ENCODE measurements around the gene TNFRSF12A.
"Not testable (repeated sequence)": the region's sequence is repeated elsewhere in the genome, so short reads cannot be mapped to it uniquely, and the experiment has no call there.

TNFRSF12A gene

DNA sequence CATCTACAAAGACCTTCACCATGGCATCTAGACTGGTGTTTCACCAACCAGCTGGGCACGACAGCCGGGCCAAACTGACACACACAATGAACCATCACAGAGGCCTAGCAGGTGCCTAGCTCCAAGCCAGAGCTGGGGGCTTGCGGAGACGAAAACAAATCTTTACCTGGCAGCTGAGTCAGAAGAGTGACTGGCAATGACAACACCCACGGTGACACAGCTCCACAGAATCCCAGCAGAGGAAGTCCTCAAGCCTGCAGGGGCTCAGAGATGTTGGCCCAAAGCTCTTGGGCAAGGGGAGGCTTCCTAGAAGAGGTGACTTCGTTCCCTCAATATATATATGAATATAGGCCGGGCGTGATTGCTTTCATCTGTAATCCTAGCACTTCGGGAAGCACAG is 31.3 kb downstream of the TNFRSF12A start:
- peak; percentile 49 for DNase-seq

GRCh38 chr16:3052571-3053329 is 32.6 kb downstream of the TNFRSF12A start:
- DNase-seq: not testable (repeated sequence)

- not testable (repeated sequence) for DNase-seq
These were observed 33.2 kb downstream of the TNFRSF12A start for GRCh38 chr16:3053330-3053710.

GRCh38 chr16:3054965-3055733 is 35.0 kb downstream of the TNFRSF12A start:
- no peak for DNase-seq

DNA sequence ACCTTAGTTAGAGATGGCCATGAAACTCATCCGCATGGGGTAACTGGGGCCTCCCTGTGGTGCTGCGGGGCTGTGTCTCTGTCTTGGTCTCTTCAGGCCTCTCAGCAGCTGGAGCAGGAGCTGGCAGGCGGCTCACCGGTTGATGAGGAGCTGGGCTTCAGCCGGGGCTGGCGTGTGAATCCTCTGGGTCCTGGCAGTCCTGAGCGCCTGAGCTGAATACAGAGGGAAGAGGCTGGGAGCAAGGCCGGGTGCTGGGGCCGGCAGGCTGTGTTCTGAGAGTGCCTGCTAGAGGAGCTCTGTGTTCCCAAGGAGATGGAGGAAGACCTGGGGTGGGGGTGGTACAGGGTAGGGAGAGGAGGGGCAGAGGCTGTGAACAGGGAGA is 35.6 kb downstream of the TNFRSF12A start:
- not testable (repeated sequence) for DNase-seq

DNA sequence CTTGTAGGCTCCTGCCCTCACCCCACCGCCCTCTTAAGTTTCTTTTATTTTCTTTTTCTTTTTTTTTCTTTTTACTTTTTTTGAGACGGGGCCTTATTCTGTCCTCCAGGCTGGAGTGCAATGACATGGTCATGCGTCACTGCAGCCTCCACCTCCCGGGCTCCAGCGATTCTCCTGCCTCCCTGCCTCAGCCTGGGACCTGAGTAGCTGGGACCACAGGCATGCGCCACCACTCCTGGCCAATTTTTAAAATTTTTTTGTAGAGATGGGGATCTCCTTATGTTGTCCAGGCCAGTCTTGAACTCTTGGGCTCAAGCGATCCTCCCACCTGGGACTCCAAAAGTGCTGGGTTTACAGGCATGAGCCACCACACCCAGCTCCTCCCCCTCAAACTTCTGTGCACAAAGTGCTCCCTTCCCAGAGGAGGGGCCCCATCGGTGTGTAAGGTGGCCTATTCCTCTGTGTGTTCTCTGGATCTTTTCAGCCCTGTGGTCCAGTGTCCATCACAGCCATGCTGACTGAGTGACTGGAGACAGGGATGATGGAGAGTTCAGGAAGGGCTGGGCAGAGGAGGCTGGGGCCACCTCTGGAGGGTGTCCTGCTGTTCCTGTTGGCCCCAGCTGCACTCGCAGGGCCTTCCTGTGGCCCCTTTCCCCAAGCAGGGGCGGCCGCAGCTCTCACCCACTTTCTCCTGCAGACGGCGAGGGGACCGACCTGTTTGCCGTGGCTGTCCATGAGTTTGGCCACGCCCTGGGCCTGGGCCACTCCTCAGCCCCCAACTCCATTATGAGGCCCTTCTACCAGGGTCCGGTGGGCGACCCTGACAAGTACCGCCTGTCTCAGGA is 36.4 kb downstream of the TNFRSF12A start:
- DNase-seq: no peak

DNA sequence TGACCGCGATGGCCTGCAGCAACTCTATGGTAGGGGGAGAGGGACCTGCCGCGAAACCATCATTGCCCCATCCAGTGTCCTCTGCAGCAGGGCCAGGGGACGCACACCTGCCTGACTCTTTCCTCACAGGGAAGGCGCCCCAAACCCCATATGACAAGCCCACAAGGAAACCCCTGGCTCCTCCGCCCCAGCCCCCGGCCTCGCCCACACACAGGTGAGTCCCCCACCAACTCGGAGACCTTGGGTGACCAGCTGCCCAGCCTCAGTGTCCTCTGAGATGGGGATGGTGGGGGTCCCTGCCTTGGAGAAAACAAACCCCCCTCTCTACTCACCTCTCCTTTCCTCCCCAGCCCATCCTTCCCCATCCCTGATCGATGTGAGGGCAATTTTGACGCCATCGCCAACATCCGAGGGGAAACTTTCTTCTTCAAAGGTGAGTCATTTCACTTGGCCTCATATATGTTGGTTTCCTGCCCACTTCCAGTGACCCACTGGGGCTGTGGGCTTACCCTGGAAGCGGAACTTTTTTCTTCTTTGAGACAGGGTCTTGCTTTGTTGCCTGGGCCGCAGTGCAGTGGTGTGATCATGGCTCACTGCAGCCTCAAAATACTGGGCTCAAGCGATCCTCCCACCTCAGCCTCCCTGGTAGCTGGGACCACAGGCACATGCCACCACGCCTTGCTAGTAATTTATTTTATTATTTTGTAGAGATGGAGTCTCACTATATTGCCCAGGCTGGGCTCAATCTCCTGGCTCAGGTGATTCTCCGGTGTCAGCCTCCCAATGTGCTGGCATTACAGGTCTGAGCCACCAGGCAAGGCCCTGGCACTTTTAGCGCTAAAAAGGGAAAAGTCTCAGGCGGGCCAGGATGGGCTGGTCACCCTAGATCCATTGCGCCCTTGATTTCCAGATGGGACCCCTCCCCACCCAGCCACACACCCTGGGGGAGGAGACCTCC is 37.3 kb downstream of the TNFRSF12A start:
- no peak for DNase-seq

- DNase-seq: no peak
These were observed 38.2 kb downstream of the TNFRSF12A start for GRCh38 chr16:3058139-3059030.

DNA sequence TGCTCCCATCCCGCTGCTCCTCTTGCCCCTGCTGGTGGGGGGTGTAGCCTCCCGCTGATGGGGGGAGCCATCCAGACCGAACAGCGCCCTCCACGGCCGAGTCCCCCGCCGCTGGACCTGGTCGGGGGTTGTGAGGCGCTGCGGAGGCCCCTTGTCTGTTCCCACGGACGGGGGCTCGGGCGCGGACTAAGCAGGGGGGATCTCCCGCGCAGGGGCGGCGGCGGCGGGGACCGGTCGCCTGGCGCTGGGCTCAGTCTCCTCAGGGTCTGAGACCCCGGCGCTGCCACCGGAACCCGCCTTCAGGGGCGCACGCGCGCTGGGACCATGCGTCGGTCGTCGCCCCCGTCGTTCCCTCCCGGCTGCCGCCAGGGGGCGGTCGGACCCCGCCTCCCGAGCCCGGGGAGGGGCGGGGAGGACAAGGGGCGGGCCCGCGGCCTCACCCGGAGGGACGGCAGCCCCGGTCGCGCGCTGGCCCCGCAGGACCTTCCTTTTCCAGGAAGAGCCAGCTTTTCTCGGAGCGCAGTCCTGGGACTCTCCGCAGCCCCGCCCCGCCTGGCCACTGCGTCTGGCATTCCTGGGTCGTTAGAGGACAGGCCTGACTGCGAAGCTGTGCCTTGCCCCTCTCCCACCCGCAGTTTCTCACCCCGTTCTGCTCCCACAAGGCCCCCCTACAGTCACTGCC is 39.0 kb downstream of the TNFRSF12A start:
- DNase-seq: peak; percentile 86

DNA sequence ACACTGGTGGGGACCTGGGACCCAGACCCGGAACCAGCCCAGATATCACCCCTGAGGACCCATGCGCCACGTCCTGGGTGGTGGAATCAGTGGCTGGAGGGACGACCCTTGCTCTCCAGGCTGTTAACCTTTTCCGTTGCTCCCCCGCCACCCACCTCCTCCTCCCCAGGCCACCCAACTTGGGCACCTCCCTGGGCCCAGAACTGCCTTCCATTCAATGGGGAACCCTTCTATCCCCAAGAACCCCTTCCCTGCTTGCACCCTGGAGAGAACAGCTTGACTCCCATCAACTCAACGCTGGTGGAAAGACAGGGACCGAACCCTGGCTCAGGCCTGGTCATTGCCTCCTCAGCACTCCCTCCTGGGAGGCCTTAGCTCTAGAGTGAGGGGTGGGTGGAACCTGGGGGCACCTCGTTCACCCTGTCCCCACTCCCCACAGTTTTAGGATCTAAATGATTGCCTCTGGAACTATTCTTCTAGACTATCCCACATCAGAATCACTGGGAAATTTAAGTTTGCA is 39.6 kb downstream of the TNFRSF12A start:
- DNase-seq: no peak

DNA sequence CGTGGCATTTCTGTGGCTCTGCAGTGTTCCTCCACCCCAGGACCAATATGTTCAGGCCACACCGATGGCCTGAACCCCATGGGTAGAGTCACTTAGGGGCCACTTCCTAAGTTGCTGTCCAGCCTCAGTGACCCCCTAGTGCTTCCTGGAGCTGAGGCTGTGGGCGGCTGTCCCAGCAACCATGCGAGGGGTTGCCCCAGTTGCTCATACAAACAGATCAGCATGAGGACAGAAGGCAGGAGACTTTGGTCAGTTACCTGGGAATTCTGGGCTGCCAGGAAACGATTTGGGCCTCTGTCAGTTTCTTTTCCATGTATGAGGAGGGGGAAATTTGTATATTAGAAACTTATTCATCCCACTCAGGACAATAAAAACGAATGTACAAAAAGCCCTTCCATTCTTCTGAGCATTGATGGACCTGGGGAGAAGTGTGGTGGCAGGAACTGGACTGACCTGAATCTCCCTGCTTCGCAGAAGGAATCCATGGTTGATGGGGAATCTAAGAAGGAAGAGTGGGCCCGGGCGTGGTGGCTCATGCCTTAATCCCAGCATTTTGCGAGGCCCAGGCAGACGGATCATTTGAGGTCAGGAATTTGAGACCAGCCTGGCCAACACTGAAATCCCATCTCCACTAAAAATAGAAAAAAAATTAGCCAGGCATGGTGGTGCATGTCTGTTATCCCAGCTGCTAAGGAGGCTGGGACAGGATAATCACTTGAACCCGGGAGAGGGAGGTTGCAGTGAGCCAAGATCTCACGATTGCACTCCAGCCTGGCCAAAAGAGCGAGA is 40.4 kb downstream of the TNFRSF12A start:
- no peak for DNase-seq

DNA sequence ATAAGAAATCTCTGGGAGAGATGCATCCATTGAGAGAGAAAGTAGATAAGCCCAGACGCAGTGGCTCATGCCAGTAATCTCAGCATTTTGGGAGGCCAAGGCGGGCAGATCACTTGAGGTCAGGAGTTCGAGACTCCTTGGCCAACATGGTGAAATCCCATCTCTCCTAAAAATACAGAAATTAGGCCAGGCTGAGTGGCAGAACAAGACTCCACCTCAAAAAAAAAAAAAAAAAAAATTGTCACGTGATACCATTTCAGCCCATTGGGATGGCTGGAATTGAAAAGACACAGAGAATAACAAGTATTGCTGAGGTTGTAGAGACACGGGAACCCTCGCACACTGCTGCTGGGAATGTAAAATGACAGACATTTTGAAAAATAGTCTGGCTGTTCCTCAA is 42.4 kb downstream of the TNFRSF12A start:
- no peak for DNase-seq

GRCh38 chr16:3063625-3064386 is 43.6 kb downstream of the TNFRSF12A start:
- DNase-seq: no peak

DNA sequence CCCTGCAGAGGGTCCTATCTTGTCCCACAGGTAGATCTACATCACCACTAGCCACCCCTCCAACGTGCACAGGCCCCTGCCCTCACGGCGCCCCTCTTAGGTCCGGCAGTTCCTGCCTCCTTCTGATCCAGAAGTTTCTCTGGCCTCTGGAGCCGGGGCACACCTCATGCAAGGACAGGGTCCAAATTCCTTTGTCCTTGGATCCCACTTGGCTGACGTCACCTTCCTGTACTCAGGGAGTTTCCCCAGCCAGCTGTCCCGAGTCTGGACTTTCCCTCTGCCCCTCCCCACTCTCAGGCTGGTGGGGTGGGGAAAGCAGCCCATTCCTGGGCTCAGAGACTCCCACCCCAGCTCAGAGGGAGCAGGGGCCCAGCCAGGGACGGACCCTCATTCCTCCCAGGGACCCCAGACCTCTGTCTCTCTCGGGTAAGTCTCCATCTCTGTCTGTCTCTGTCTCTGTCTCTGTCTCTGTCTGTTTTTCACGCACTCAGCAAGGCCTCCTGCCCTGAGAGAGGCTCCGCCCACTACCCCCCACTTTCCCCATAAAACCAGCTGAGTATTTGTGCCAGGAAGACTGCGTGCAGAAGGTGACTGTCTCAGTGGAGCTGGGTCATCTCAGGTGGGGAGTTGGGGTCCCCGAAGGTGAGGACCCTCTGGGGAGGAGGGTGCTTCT is 45.0 kb downstream of the TNFRSF12A start, which contains the start of gene IL32:
IL32 (plus strand) TSS at position 572 of the 673 bp plus-strand sequence. CDS start 172 bp downstream, outside the sequence.
- DNase-seq: peak; percentile 27

DNA sequence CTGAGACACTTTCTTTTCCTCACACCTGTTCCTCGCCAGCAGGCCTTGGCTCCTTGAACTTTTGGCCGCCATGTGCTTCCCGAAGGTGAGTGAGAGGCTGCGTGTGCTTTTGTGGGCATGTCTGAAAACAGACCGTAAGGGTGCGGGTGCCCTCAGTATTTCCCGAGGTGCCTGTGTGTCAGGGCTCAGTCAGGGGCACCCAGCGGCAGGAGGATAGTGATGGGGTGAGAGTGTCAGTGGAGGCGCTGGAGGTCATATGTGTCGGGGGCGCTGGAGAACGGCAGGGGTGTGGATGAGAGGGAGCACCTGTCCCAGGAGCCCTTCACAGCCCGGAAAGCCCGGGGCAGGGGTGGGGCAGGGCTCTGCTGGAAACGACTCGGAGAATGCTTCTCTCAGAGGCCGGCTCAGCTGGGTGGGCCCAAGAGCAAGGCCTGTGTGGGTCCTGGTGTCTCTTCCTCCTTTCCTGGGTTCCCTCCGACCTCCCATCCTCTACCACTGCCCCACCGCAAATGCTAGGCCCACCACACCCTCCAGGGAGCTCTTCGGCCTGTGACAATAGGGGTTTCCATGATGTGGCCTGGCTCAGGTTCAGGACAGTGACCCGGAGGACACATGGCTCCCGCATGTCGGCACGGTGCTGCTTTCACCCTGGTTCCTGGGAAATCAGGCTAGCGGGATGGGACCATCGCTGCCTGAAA is 45.7 kb downstream of the TNFRSF12A start:
- no peak for DNase-seq

GRCh38 chr16:3066440-3066748 is 46.2 kb downstream of the TNFRSF12A start:
- DNase-seq: no peak

- no peak for DNase-seq
These were observed 48.3 kb downstream of the TNFRSF12A start for GRCh38 chr16:3068487-3068886.
